K562 (cell line): ENCODE results near the gene AFF1. TPM values are rescaled to one million over a fixed set of nuclear protein-coding genes. Genes with fewer than 3 reads are reported as not detected.

ENCODE experiments used
- CBFB ChIP-seq: sonication (generic); formaldehyde crosslinking; IDR thresholded peaks from 2 replicates; pipeline ENCODE4 v1.4.0; 2020; ENCODE audit warnings: mild to moderate bottlenecking, missing genetic modification reagents
- DEAF1 ChIP-seq: fragments of 450-650 bp; formaldehyde crosslinking; IDR thresholded peaks from 2 replicates; pipeline ENCODE4 v1.4.0; 2020; ENCODE audit warnings: mild to moderate bottlenecking, moderate library complexity
- E2F6 ChIP-seq, 2 experiments: IDR thresholded peaks; 2 replicates each; pipeline ENCODE4 v1.6.1; 2011; ENCODE audit warnings: borderline replicate concordance in 1 of 2, control low read depth in 1 of 2, low read depth in 1 of 2, low read length in 1 of 2, mild to moderate bottlenecking in 1 of 2, mixed read lengths in 1 of 2, moderate library complexity in 1 of 2; ENCODE audit not compliant: insufficient read depth in 1 of 2, insufficient read length in 1 of 2, poor library complexity in 1 of 2, severe bottlenecking in 1 of 2; ENCODE audit errors: extremely low read depth in 1 of 2
- ELK1 ChIP-seq: sonication (generic); formaldehyde crosslinking; IDR thresholded peaks from 2 replicates; pipeline ENCODE4 v1.8.1; 2022; ENCODE audit warnings: missing genetic modification reagents
- ESRRA ChIP-seq: fragments of 450-650 bp; IDR thresholded peaks from 2 replicates; pipeline ENCODE4 v1.6.1; 2014; ENCODE audit warnings: low read depth, mild to moderate bottlenecking, moderate library complexity, borderline replicate concordance
- ETS2 ChIP-seq: IDR thresholded peaks from 2 replicates; pipeline ENCODE4 v1.6.1; 2016; ENCODE audit warnings: borderline replicate concordance, missing genetic modification characterization, mild to moderate bottlenecking, moderate library complexity, missing compliant biosample characterization; ENCODE audit not compliant: poor library complexity, severe bottlenecking
- HNRNPK ChIP-seq: fragments of 200-400 bp; formaldehyde crosslinking; IDR thresholded peaks from one replicate; pipeline ENCODE4 v1.6.1; 2018; ENCODE audit warnings: mild to moderate bottlenecking, low read depth, low read length; ENCODE audit not compliant: poor library complexity, severe bottlenecking
- HNRNPUL1 ChIP-seq: fragments of 200-400 bp; formaldehyde crosslinking; IDR thresholded peaks from 2 replicates; pipeline ENCODE4 v1.6.1; 2017; ENCODE audit warnings: low read length
- JUN ChIP-seq, 2 experiments: sonication (generic) in 1 of 2; formaldehyde crosslinking in 1 of 2; IDR thresholded peaks; 2 replicates each; pipeline versions ENCODE4 v1.6.1 to v1.8.0; 2012 to 2022; ENCODE audit warnings: borderline replicate concordance in 2 of 2, mild to moderate bottlenecking in 2 of 2, improper control_type of control experiment in 1 of 2, low read depth in 1 of 2, low read length in 1 of 2, missing genetic modification reagents in 1 of 2
- MBD2 ChIP-seq: sonication (generic); IDR thresholded peaks from 2 replicates; pipeline ENCODE4 v1.6.1; 2016; ENCODE audit warnings: low read depth, borderline replicate concordance
- MYNN ChIP-seq, 2 experiments: sonication (generic); formaldehyde crosslinking in 1 of 2; IDR thresholded peaks; 2 replicates each; pipeline versions ENCODE4 v1.5.0 to v1.6.1; 2016 to 2020; ENCODE audit warnings: antibody characterized with exemption in 1 of 2, missing genetic modification reagents in 1 of 2
- NR2C1 ChIP-seq, 2 experiments: fragments of 450-650 bp; IDR thresholded peaks; 2 replicates each; pipeline ENCODE4 v1.6.1; 2017; ENCODE audit warnings: mild to moderate bottlenecking in 2 of 2, antibody characterized with exemption in 1 of 2, inconsistent platforms in 1 of 2, missing compliant biosample characterization in 1 of 2, missing genetic modification characterization in 1 of 2
- PHF8 ChIP-seq: fragments of 200-600 bp; sonication (generic); IDR thresholded peaks from 2 replicates; pipeline ENCODE4 v1.6.1; 2012; ENCODE audit warnings: mixed run types, mild to moderate bottlenecking, inconsistent platforms, low read length, moderate library complexity, borderline replicate concordance
- PML ChIP-seq: IDR thresholded peaks from 2 replicates; pipeline ENCODE4 v1.6.1; 2012; ENCODE audit warnings: low read length, inconsistent platforms
- RFX1 ChIP-seq: fragments of 450-650 bp; IDR thresholded peaks from 2 replicates; pipeline ENCODE4 v1.6.1; 2016; ENCODE audit warnings: mild to moderate bottlenecking, moderate library complexity
- SLC30A9 ChIP-seq: fragments of 250-450 bp; sonication (Bioruptor Pico); IDR thresholded peaks from 2 replicates; pipeline ENCODE4 v1.8.0; 2022; ENCODE audit warnings: mild to moderate bottlenecking, moderate library complexity
- SMARCE1 ChIP-seq: fragments of 450-650 bp; IDR thresholded peaks from 2 replicates; pipeline ENCODE4 v1.7.1; 2016; ENCODE audit warnings: mild to moderate bottlenecking
- ZBTB17 ChIP-seq: fragments of 450-650 bp; formaldehyde crosslinking; IDR thresholded peaks from 2 replicates; pipeline ENCODE4 v1.4.0; 2020; ENCODE audit warnings: mild to moderate bottlenecking
- ZBTB7A ChIP-seq: IDR thresholded peaks from 2 replicates; pipeline ENCODE4 v1.6.1; 2011; ENCODE audit warnings: low read depth, mild to moderate bottlenecking, low read length, moderate library complexity, borderline replicate concordance; ENCODE audit not compliant: control insufficient read depth
- ZNF197 ChIP-seq: fragments of 200-800 bp; sonication (Bioruptor generic); IDR thresholded peaks from 2 replicates; pipeline ENCODE4 v1.6.1; 2016; ENCODE audit warnings: low read depth, missing genetic modification characterization, missing compliant biosample characterization
- ZNF41 ChIP-seq: fragments of 250-450 bp; sonication (Bioruptor Pico); conservative IDR thresholded peaks from 2 replicates; pipeline ENCODE4 v1.4.0; 2020; ENCODE audit warnings: mild to moderate bottlenecking
- ZNF436 ChIP-seq: fragments of 250-450, 450-650 bp; sonication (Bioruptor Pico); formaldehyde crosslinking; IDR thresholded peaks from 2 replicates; pipeline ENCODE4 v1.7.0; 2020; ENCODE audit warnings: mild to moderate bottlenecking
- polyA plus RNA-seq, 8 experiments: library from polyadenylated mRNA; depleted of rRNA in 4 of 8; stranded (reverse) in 5 of 8; unstranded in 3 of 8; fragments of >200 nt; fragmentation: Nextera tagmentation in 2 of 8; fragmentation: Illumina TruSeq in 1 of 8; extraction: Ambion mirVana in 2 of 8; extraction: Trizol in 1 of 8; gene quantifications; 2 replicates each; pipeline versions ENCODE4 v1.2.1 to v1.2.3, GENCODE V29; 2011 to 2014; ENCODE audit warnings: inconsistent platforms in 1 of 8, missing spikeins in 1 of 8
- total RNA-seq, 7 experiments: library from RNA; depleted of rRNA in 6 of 7; stranded (reverse); fragments of >200 nt in 6 of 7; fragmentation: Illumina TruSeq in 2 of 7; extraction: Trizol in 2 of 7; gene quantifications; 2 replicates each; pipeline versions ENCODE4 v1.2.1 to v1.2.3, GENCODE V29; 2011 to 2021; ENCODE audit warnings: low replicate concordance in 1 of 7

AFF1 gene
- total and polyA plus RNA-seq, 9 of the 15 experiments (the other 6 are each of a cell fraction or from before 2014, with no cell fraction given), result 4.1 to 47.5 (median 17.2) TPM

GRCh38 chr4:86934147-86934770, 552 bp upstream of the AFF1 start (continued):
- TF ChIP-seq ZNF197 (CRISPR knock-in tag), result no peak
- peak; percentile 47; the same call in 1 of the 2 replicates for TF ChIP-seq ZBTB7A
- peak; percentile 29; the same call in 1 of the 2 replicates for TF ChIP-seq SMARCE1
- no peak for TF ChIP-seq ETS2
- no peak for TF ChIP-seq E2F6 (IDR thresholded peaks at IDR 0.05; ENCODE audit: borderline replicate concordance in 1 of 2, extremely low read depth in 1 of 2, insufficient read depth in 1 of 2, insufficient read length in 1 of 2, low read depth in 1 of 2, low read length in 1 of 2, poor library complexity in 1 of 2, severe bottlenecking in 1 of 2)
- TF ChIP-seq HNRNPK, result no peak
- no peak; the same call in 1 of the 2 replicates for TF ChIP-seq ESRRA
- TF ChIP-seq NR2C1 (IDR thresholded peaks at IDR 0.05), result peak; percentile 89
- peak; percentile 89 for TF ChIP-seq NR2C1 (tag; IDR thresholded peaks at IDR 0.05)
- no peak for TF ChIP-seq ZNF41 (CRISPR knock-in tag)
- no peak for TF ChIP-seq JUN (IDR thresholded peaks at IDR 0.05; ENCODE audit: borderline replicate concordance, low read depth, low read length)
- TF ChIP-seq JUN (CRISPR knock-in tag; IDR thresholded peaks at IDR 0.05; ENCODE audit: borderline replicate concordance), result no peak
- peak; percentile 72 for TF ChIP-seq PML
- TF ChIP-seq ZNF436 (CRISPR knock-in tag), result no peak
- peak; percentile 67; the same call in 1 of the 2 replicates for TF ChIP-seq RFX1
- no peak for TF ChIP-seq SLC30A9
- no peak for TF ChIP-seq HNRNPUL1
- TF ChIP-seq ZBTB17 (CRISPR knock-in tag), result no peak
- no peak for TF ChIP-seq DEAF1
- no peak for TF ChIP-seq CBFB (CRISPR knock-in tag)
- TF ChIP-seq ELK1 (CRISPR knock-in tag), result no peak
- no peak for TF ChIP-seq MBD2
- TF ChIP-seq PHF8, result peak; percentile 55; the same call in 1 of the 2 replicates
- no peak for TF ChIP-seq MYNN (IDR thresholded peaks at IDR 0.05)
- TF ChIP-seq MYNN (CRISPR knock-in tag; IDR thresholded peaks at IDR 0.05), result no peak
